WERI-Rb-1 (cell line): ENCODE measurements around the gene COL4A4.
A peak's percentile ranks its signal among the peaks of the same experiment; 100 is the strongest.
"Not testable (repeated sequence)": the region's sequence is repeated elsewhere in the genome, so short reads cannot be mapped to it uniquely, and the experiment has no call there.

Source experiments
- DNase-seq: peaks from one replicate; pipeline ENCODE4 v3.0.0-alpha.2; 2020
- H3K27ac ChIP-seq: fragments of 250-450 bp; sonication (Bioruptor Pico); 2 replicates; pipeline ENCODE4 v1.5.1; 2020; ENCODE audit warnings: mild to moderate bottlenecking, moderate library complexity
- H3K27me3 ChIP-seq: fragments of 250-450 bp; sonication (Bioruptor Pico); 2 replicates; pipeline ENCODE4 v1.5.1; 2021; ENCODE audit warnings: mild to moderate bottlenecking, low read depth, moderate library complexity; ENCODE audit not compliant: insufficient read depth, severe bottlenecking
- H3K36me3 ChIP-seq: fragments of 250-450 bp; sonication (Bioruptor Pico); 2 replicates; pipeline ENCODE4 v1.5.1; 2020; ENCODE audit warnings: mild to moderate bottlenecking, moderate library complexity
- H3K4me3 ChIP-seq: 2 replicates; pipeline ENCODE4 v1.5.1; 2011; ENCODE audit warnings: low read depth, mild to moderate bottlenecking, control low read depth, low read length
- H3K9me3 ChIP-seq: fragments of 250-450 bp; sonication (Bioruptor Pico); 2 replicates; pipeline ENCODE4 v1.5.1; 2021; ENCODE audit warnings: mild to moderate bottlenecking, moderate library complexity; ENCODE audit not compliant: severe bottlenecking
- CTCF ChIP-seq: IDR thresholded peaks from 2 replicates; pipeline ENCODE4 v1.5.1; 2011; ENCODE audit warnings: low read depth, mild to moderate bottlenecking, control low read depth, inconsistent platforms, low read length

COL4A4 gene

GRCh38 chr2:227177592-227178336, 13.8 kb upstream of the COL4A4 start:
- no peak for TF ChIP-seq CTCF
- H3K27ac ChIP-seq: no peak overlapping the region
- no peak for DNase-seq

GRCh38 chr2:227171779-227172178, 7.8 kb upstream of the COL4A4 start:
- not testable (repeated sequence) for H3K27ac ChIP-seq, H3K4me3 ChIP-seq, DNase-seq, H3K9me3 ChIP-seq, H3K36me3 ChIP-seq, H3K27me3 ChIP-seq

More at GRCh38 chr2:227177592-227178336, 13.8 kb upstream of the COL4A4 start:
- Histone ChIP-seq H3K27me3 (no peaks in the 10 kb centered on the region), H3K9me3 (no peaks in the 10 kb centered on the region), H3K4me3 (no peak overlapping the region), H3K36me3 (no peaks in the 10 kb centered on the region)

- Histone ChIP-seq H3K27me3 (peaks cover 41% of the 10 kb centered on the region), H3K4me3 (peak overlapping the region; percentile 54), H3K36me3 (no peaks in the 10 kb centered on the region), H3K27ac (no peak overlapping the region), H3K9me3 (no peaks in the 10 kb centered on the region)
- no peak for TF ChIP-seq CTCF
- peak; percentile 20 for DNase-seq
Measured at GRCh38 chr2:227164763-227165291, 822 bp upstream of the COL4A4 start.

GRCh38 chr2:227163485-227163997, 464 bp downstream of the COL4A4 start:
- TF ChIP-seq CTCF: no peak
- Histone ChIP-seq H3K27me3 (peaks cover 41% of the 10 kb centered on the region), H3K27ac (no peak overlapping the region), H3K9me3 (no peaks in the 10 kb centered on the region), H3K36me3 (no peaks in the 10 kb centered on the region), H3K4me3 (peak overlapping the region; percentile 54)
- no peak for DNase-seq

- Histone ChIP-seq H3K27me3 (peaks cover 41% of the 10 kb centered on the region), H3K27ac (no peak overlapping the region), H3K9me3 (no peaks in the 10 kb centered on the region), H3K4me3 (no peak overlapping the region), H3K36me3 (no peaks in the 10 kb centered on the region)
- no peak for DNase-seq
- TF ChIP-seq CTCF: no peak
Measured at GRCh38 chr2:227161947-227162346, 2.1 kb downstream of the COL4A4 start.

- H3K9me3 ChIP-seq: no peaks in the 10 kb centered on the region
- no peaks in the 10 kb centered on the region for H3K36me3 ChIP-seq
- no peak overlapping the region for H3K4me3 ChIP-seq
- no peak for TF ChIP-seq CTCF
- no peak for DNase-seq
- H3K27me3 ChIP-seq: peaks cover 30% of the 10 kb centered on the region
- no peak overlapping the region for H3K27ac ChIP-seq
Measured at GRCh38 chr2:227160164-227160563, 3.8 kb downstream of the COL4A4 start.
